K562 (cell line): ENCODE data around the gene MAP1A. TPM values are rescaled to one million over a fixed set of nuclear protein-coding genes. Genes with fewer than 3 reads are reported as not detected.

Experiments
- CBFA2T3 ChIP-seq: fragments of 450-650 bp; IDR thresholded peaks from 2 replicates; pipeline ENCODE4 v1.6.1; 2017
- CEBPB ChIP-seq: fragments of 450-650 bp; IDR thresholded peaks from 2 replicates; pipeline ENCODE4 v1.6.1; 2016; ENCODE audit warnings: missing genetic modification characterization, missing compliant biosample characterization
- CHCHD3 ChIP-seq: fragments of 250-450 bp; sonication (Bioruptor Pico); IDR thresholded peaks from 2 replicates; pipeline ENCODE4 v2.1.2; 2022; ENCODE audit warnings: mild to moderate bottlenecking
- CHD2 ChIP-seq: IDR thresholded peaks from 2 replicates; pipeline ENCODE4 v1.6.1; 2011; ENCODE audit warnings: low read depth, low read length
- L3MBTL2 ChIP-seq: fragments of 450-650 bp; IDR thresholded peaks from 2 replicates; pipeline ENCODE4 v1.6.1; 2016; ENCODE audit warnings: mild to moderate bottlenecking, moderate library complexity
- MEIS2 ChIP-seq: fragments of 450-650 bp; IDR thresholded peaks from 2 replicates; pipeline ENCODE4 v1.6.1; 2014; ENCODE audit warnings: mild to moderate bottlenecking; ENCODE audit not compliant: partially characterized antibody
- MTA2 ChIP-seq: fragments of 450-650 bp; IDR thresholded peaks from 2 replicates; pipeline ENCODE4 v1.6.1; 2016; ENCODE audit warnings: low read depth
- POLR2A ChIP-seq: fragments of 450-650 bp; conservative IDR thresholded peaks from 2 replicates; pipeline ENCODE4 v1.6.1; 2016
- TOE1 ChIP-seq, 2 experiments: fragments of 450-650 bp in 1 of 2; sonication (generic) in 1 of 2; formaldehyde crosslinking in 1 of 2; IDR thresholded peaks; 2 replicates each; pipeline versions ENCODE4 v1.7.1 to v1.8.0; 2016 to 2022; ENCODE audit warnings: borderline replicate concordance in 2 of 2, mild to moderate bottlenecking in 2 of 2, antibody characterized with exemption in 1 of 2, inconsistent platforms in 1 of 2, low read depth in 1 of 2, missing genetic modification reagents in 1 of 2, moderate library complexity in 1 of 2
- ZNF3 ChIP-seq: fragments of 250-450 bp; sonication (Bioruptor Pico); IDR thresholded peaks from 2 replicates; pipeline ENCODE4 v1.5.0; 2021; ENCODE audit warnings: mild to moderate bottlenecking, moderate library complexity
- polyA plus RNA-seq, 8 experiments: library from polyadenylated mRNA; depleted of rRNA in 4 of 8; stranded (reverse) in 5 of 8; unstranded in 3 of 8; fragments of >200 nt; fragmentation: Nextera tagmentation in 2 of 8; fragmentation: Illumina TruSeq in 1 of 8; extraction: Ambion mirVana in 2 of 8; extraction: Trizol in 1 of 8; gene quantifications; 2 replicates each; pipeline versions ENCODE4 v1.2.1 to v1.2.3, GENCODE V29; 2011 to 2014; ENCODE audit warnings: inconsistent platforms in 1 of 8, missing spikeins in 1 of 8
- total RNA-seq, 7 experiments: library from RNA; depleted of rRNA in 6 of 7; stranded (reverse); fragments of >200 nt in 6 of 7; fragmentation: Illumina TruSeq in 2 of 7; extraction: Trizol in 2 of 7; gene quantifications; 2 replicates each; pipeline versions ENCODE4 v1.2.1 to v1.2.3, GENCODE V29; 2011 to 2021; ENCODE audit warnings: low replicate concordance in 1 of 7
- TF ChIP-seq, protein P1 (sequence below), 2 experiments: fragments of 450-650 bp in 1 of 2; sonication (generic) in 1 of 2; formaldehyde crosslinking in 1 of 2; IDR thresholded peaks; 2 replicates each; pipeline versions ENCODE4 v1.7.1 to v1.9.0; 2016 to 2022; ENCODE audit warnings: inconsistent platforms in 1 of 2, mild to moderate bottlenecking in 1 of 2, missing genetic modification reagents in 1 of 2
- TF ChIP-seq, protein P2 (sequence below), 3 experiments: fragments of 200-800 bp in 1 of 3; sonication (Bioruptor generic) in 1 of 3; sonication (generic) in 1 of 3; formaldehyde crosslinking in 1 of 3; IDR thresholded peaks; 2 replicates each; pipeline versions ENCODE4 v1.6.1 to v1.8.0; 2016 to 2022; ENCODE audit warnings: mild to moderate bottlenecking in 2 of 3, missing compliant biosample characterization in 2 of 3, missing genetic modification characterization in 2 of 3, missing genetic modification reagents in 1 of 3
- TF ChIP-seq, protein P3 (sequence below): fragments of 200-800 bp; sonication (Bioruptor generic); IDR thresholded peaks from 2 replicates; pipeline ENCODE4 v1.6.1; 2017; ENCODE audit warnings: missing genetic modification characterization, missing compliant biosample characterization
- TF ChIP-seq, protein P4 (sequence below), 2 experiments: fragments of 250-450 bp in 1 of 2; fragments of 450-650 bp in 1 of 2; sonication (Bioruptor Pico) in 1 of 2; IDR thresholded peaks; 2 replicates each; pipeline versions ENCODE4 v1.6.1 to v1.8.0; 2016 to 2021; ENCODE audit warnings: mild to moderate bottlenecking in 2 of 2, moderate library complexity in 2 of 2, missing compliant biosample characterization in 1 of 2, missing genetic modification characterization in 1 of 2
- TF ChIP-seq, protein P5 (sequence below): fragments of 450-650 bp; IDR thresholded peaks from 2 replicates; pipeline ENCODE4 v1.6.1; 2016; ENCODE audit warnings: low read depth, mild to moderate bottlenecking, moderate library complexity

Gene MAP1A
- total and polyA plus RNA-seq, 9 of the 15 experiments (the other 6 are each of a cell fraction or from before 2014, with no cell fraction given): 2.0 to 20.3 (median 7.3) TPM

DNA sequence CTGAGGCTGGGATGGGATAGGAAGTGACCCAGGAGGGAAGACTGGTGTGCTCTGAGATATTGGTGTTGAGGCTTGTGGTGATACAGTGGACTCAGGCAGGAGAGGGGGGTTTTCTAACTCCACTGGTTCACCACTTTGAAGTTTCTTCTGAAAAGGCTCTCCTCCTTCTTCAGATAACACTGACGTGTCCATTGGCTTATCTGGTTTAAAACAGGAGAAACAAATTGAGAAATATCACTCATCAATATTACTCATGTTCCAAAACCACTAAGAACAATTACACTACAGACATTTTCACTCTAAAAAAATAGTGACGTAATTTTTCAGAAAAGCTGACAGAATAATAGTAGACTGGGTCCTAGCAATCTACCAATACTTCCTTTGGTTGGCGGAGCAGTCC lies 47.5 kb upstream of the MAP1A start (continued):
- TF ChIP-seq, protein P1, sequence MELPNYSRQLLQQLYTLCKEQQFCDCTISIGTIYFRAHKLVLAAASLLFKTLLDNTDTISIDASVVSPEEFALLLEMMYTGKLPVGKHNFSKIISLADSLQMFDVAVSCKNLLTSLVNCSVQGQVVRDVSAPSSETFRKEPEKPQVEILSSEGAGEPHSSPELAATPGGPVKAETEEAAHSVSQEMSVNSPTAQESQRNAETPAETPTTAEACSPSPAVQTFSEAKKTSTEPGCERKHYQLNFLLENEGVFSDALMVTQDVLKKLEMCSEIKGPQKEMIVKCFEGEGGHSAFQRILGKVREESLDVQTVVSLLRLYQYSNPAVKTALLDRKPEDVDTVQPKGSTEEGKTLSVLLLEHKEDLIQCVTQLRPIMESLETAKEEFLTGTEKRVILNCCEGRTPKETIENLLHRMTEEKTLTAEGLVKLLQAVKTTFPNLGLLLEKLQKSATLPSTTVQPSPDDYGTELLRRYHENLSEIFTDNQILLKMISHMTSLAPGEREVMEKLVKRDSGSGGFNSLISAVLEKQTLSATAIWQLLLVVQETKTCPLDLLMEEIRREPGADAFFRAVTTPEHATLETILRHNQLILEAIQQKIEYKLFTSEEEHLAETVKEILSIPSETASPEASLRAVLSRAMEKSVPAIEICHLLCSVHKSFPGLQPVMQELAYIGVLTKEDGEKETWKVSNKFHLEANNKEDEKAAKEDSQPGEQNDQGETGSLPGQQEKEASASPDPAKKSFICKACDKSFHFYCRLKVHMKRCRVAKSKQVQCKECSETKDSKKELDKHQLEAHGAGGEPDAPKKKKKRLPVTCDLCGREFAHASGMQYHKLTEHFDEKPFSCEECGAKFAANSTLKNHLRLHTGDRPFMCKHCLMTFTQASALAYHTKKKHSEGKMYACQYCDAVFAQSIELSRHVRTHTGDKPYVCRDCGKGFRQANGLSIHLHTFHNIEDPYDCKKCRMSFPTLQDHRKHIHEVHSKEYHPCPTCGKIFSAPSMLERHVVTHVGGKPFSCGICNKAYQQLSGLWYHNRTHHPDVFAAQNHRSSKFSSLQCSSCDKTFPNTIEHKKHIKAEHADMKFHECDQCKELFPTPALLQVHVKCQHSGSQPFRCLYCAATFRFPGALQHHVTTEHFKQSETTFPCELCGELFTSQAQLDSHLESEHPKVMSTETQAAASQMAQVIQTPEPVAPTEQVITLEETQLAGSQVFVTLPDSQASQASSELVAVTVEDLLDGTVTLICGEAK (IDR thresholded peaks at IDR 0.05): no peak
- TF ChIP-seq, protein P1 (CRISPR knock-in tag; IDR thresholded peaks at IDR 0.05): no peak
- TF ChIP-seq, protein P2, sequence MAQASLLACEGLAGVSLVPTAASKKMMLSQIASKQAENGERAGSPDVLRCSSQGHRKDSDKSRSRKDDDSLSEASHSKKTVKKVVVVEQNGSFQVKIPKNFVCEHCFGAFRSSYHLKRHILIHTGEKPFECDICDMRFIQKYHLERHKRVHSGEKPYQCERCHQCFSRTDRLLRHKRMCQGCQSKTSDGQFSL (CRISPR knock-in tag; IDR thresholded peaks at IDR 0.05): no peak
- TF ChIP-seq, protein P2 (tag; IDR thresholded peaks at IDR 0.05): no peak
- TF ChIP-seq L3MBTL2: no peak
- 0 out of 2 replicates have a peak, but pooled peaks have one; percentile 20 for TF ChIP-seq MTA2
- TF ChIP-seq, protein P3, sequence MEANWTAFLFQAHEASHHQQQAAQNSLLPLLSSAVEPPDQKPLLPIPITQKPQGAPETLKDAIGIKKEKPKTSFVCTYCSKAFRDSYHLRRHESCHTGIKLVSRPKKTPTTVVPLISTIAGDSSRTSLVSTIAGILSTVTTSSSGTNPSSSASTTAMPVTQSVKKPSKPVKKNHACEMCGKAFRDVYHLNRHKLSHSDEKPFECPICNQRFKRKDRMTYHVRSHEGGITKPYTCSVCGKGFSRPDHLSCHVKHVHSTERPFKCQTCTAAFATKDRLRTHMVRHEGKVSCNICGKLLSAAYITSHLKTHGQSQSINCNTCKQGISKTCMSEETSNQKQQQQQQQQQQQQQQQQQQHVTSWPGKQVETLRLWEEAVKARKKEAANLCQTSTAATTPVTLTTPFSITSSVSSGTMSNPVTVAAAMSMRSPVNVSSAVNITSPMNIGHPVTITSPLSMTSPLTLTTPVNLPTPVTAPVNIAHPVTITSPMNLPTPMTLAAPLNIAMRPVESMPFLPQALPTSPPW: peak; percentile 47; the same call in 1 of the 2 replicates
- TF ChIP-seq TOE1 (IDR thresholded peaks at IDR 0.05; ENCODE audit: borderline replicate concordance): no peak
- TF ChIP-seq TOE1 (CRISPR knock-in tag; IDR thresholded peaks at IDR 0.05; ENCODE audit: borderline replicate concordance, low read depth): no peak
- TF ChIP-seq, protein P4, sequence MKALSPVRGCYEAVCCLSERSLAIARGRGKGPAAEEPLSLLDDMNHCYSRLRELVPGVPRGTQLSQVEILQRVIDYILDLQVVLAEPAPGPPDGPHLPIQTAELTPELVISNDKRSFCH (CRISPR knock-in tag; IDR thresholded peaks at IDR 0.05): no peak
- TF ChIP-seq, protein P4 (tag; IDR thresholded peaks at IDR 0.05): no peak
- TF ChIP-seq CBFA2T3: peak; percentile 88
- no peak for TF ChIP-seq CHD2
- TF ChIP-seq, protein P5, sequence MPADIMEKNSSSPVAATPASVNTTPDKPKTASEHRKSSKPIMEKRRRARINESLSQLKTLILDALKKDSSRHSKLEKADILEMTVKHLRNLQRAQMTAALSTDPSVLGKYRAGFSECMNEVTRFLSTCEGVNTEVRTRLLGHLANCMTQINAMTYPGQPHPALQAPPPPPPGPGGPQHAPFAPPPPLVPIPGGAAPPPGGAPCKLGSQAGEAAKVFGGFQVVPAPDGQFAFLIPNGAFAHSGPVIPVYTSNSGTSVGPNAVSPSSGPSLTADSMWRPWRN: no peak
- peak; percentile 44 for TF ChIP-seq CEBPB (tag)
- no peak for TF ChIP-seq POLR2A
- TF ChIP-seq MEIS2: peak; percentile 84
- TF ChIP-seq ZNF3: no peak
- TF ChIP-seq CHCHD3 (CRISPR knock-in tag): no peak
